OCI-LY7 (cell line): Measurements from ENCODE around the gene TAS2R13. TPM values are rescaled to one million over a fixed set of nuclear protein-coding genes. Genes with fewer than 3 reads are reported as not detected.

Source experiments
- BruUV-seq: library from RNA; stranded (reverse); fragments of 400-500 nt; replicated peaks from 2 replicates; lab custom pipeline; 2021; lab: Mats Ljungman, UMichigan
- CTCF ChIA-PET: fragments of 300-600 bp; sonication (Branson Sonifier 250); formaldehyde crosslinking; loops from one replicate; lab custom pipeline; 2022; ENCODE audit warnings: antibody characterized with exemption; ENCODE audit not compliant: unreplicated experiment; lab: Charles Lee
- POLR2A ChIA-PET: fragments of 300-600 bp; sonication (Branson Sonifier 250); formaldehyde crosslinking; loops from one replicate; lab custom pipeline; 2022; ENCODE audit warnings: antibody characterized with exemption; lab: Charles Lee
- DNase-seq: peaks from one replicate; pipeline ENCODE4 v3.0.0-alpha.2; 2015; ENCODE audit warnings: low spot score
- H2AFZ ChIP-seq: fragments of 200-600 bp; sonication (generic), shearing (Covaris generic); 2 replicates; pipeline ENCODE4 v1.6.1; 2014; ENCODE audit warnings: mild to moderate bottlenecking, antibody characterized with exemption, low read length, moderate library complexity
- H3K27ac ChIP-seq: fragments of 200-600 bp; sonication (generic); 2 replicates; pipeline ENCODE4 v1.5.1; 2014; ENCODE audit warnings: mixed run types, low read depth, mild to moderate bottlenecking, moderate library complexity, low read length, inconsistent platforms; ENCODE audit not compliant: poor library complexity, severe bottlenecking
- H3K36me3 ChIP-seq: fragments of 200-600 bp; sonication (generic); 2 replicates; pipeline ENCODE4 v1.6.1; 2014; ENCODE audit warnings: mild to moderate bottlenecking, antibody characterized with exemption, low read length, moderate library complexity, mixed read lengths; ENCODE audit not compliant: insufficient read depth
- H3K4me1 ChIP-seq: fragments of 200-600 bp; sonication (generic); 2 replicates; pipeline ENCODE4 v1.5.1; 2014; ENCODE audit warnings: mild to moderate bottlenecking, low read length; ENCODE audit not compliant: insufficient read depth, poor library complexity, severe bottlenecking
- H3K4me2 ChIP-seq: fragments of 200-600 bp; sonication (generic); 2 replicates; pipeline ENCODE4 v1.6.1; 2014; ENCODE audit warnings: mild to moderate bottlenecking, low read length
- H3K4me3 ChIP-seq: fragments of 200-600 bp; sonication (generic); 2 replicates; pipeline ENCODE4 v1.5.1; 2014; ENCODE audit warnings: mild to moderate bottlenecking, low read depth, low read length; ENCODE audit not compliant: poor library complexity, severe bottlenecking
- H3K79me2 ChIP-seq: fragments of 200-600 bp; sonication (generic); 2 replicates; pipeline ENCODE4 v1.6.1; 2016; ENCODE audit warnings: low read depth, mild to moderate bottlenecking, low read length, moderate library complexity, mixed read lengths; ENCODE audit not compliant: insufficient read depth
- H3K9me2 ChIP-seq: fragments of 200-600 bp; sonication (generic); 2 replicates; pipeline ENCODE4 v1.6.1; 2016; ENCODE audit warnings: mild to moderate bottlenecking, low read length, mixed read lengths; ENCODE audit not compliant: insufficient read depth
- H3K9me3 ChIP-seq: fragments of 200-600 bp; sonication (generic); 2 replicates; pipeline ENCODE4 v1.6.1; 2014; ENCODE audit warnings: mild to moderate bottlenecking, mixed run types, low read length, mixed read lengths
- H4K20me1 ChIP-seq: fragments of 200-600 bp; sonication (generic); 2 replicates; pipeline ENCODE4 v1.6.1; 2014; ENCODE audit warnings: mild to moderate bottlenecking, antibody characterized with exemption, low read length, moderate library complexity, mixed read lengths; ENCODE audit not compliant: insufficient read depth
- EZH2phosphoT487 ChIP-seq: fragments of 200-600 bp; sonication (generic); IDR thresholded peaks from 2 replicates; pipeline ENCODE4 v1.6.1; 2018; ENCODE audit warnings: low read depth, borderline replicate concordance, mild to moderate bottlenecking, mixed run types, antibody characterized with exemption, low read length, moderate library complexity, mixed read lengths
- intact Hi-C: fragments of 100-400 bp; cut with micrococcal nuclease; formaldehyde crosslinking; loops from one replicate; pipeline ENCODE4 v1.10.0; 2022; ENCODE audit not compliant: unreplicated experiment
- total RNA-seq, 2 experiments: library from RNA; depleted of rRNA in 1 of 2; stranded (reverse); fragments of >200 nt in 1 of 2; shearing (Covaris generic) in 1 of 2; gene quantifications; 2 replicates each; pipeline ENCODE4 v1.2.3, GENCODE V29; 2014 to 2022
- TF ChIP-seq, protein P1 (sequence below): fragments of 200-600 bp; sonication (generic); conservative IDR thresholded peaks from 2 replicates; pipeline ENCODE4 v1.5.1; 2014; ENCODE audit warnings: mild to moderate bottlenecking, antibody characterized with exemption, low read length, moderate library complexity, mixed read lengths

TAS2R13 gene
- total RNA-seq, 2 experiments from 2014 or later, result 0.92 to 1.2 TPM

DNA sequence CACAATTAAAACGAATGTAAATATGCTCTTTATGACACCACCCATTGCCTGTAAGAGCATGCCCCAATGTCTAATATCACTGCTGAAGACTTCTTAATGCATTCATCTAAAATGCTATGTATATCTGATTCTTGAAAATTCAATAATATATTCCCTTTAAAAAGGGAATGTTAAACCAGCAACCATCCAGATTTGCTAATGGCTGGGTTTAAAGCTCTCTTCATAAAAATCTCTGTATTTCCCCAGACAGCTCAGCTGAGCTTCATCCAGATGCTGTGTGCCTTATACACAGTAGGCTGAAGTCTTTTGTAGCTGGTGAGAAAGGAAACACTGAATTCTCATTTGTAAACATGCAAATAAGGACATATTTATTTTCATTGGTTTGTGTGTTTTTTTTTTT, 29.8 kb upstream of the TAS2R13 start, which contains the start of gene TAS2R14:
TSS of gene TAS2R14 (minus strand) at position 101 of the 400 bp plus-strand sequence. CDS start at position 45, 56 bp downstream.
- no peak within 1 kb of the TSS for H2AFZ ChIP-seq
- DNase-seq, result no peak
- H3K79me2 ChIP-seq, result no peaks in the 10 kb centered on the region
- no peaks in the 10 kb centered on the region for H3K9me2 ChIP-seq
- ChIA-PET CTCF (no interaction called here), POLR2A (interaction anchor here (0.6 kb wide), 1 partner anchor 62 kb away, joined by 3 read pairs; no protein-coding TSS in a partner anchor)
- intact Hi-C loops, result no loop called here
- H4K20me1 ChIP-seq, result no peaks in the 10 kb centered on the region
- H3K4me1 ChIP-seq, result no peaks in the 10 kb centered on the region
- H3K4me2 ChIP-seq, result no peak within 1 kb of the TSS
- H3K9me3 ChIP-seq, result no peaks in the 10 kb centered on the region
- TF ChIP-seq EZH2phosphoT487, result no peak
- TF ChIP-seq, protein P1, sequence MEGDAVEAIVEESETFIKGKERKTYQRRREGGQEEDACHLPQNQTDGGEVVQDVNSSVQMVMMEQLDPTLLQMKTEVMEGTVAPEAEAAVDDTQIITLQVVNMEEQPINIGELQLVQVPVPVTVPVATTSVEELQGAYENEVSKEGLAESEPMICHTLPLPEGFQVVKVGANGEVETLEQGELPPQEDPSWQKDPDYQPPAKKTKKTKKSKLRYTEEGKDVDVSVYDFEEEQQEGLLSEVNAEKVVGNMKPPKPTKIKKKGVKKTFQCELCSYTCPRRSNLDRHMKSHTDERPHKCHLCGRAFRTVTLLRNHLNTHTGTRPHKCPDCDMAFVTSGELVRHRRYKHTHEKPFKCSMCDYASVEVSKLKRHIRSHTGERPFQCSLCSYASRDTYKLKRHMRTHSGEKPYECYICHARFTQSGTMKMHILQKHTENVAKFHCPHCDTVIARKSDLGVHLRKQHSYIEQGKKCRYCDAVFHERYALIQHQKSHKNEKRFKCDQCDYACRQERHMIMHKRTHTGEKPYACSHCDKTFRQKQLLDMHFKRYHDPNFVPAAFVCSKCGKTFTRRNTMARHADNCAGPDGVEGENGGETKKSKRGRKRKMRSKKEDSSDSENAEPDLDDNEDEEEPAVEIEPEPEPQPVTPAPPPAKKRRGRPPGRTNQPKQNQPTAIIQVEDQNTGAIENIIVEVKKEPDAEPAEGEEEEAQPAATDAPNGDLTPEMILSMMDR, result no peak
- H3K4me3 ChIP-seq, result no peak within 1 kb of the TSS
- H3K36me3 ChIP-seq, result no peaks in the 10 kb centered on the region
- no TSS peak for BruUV-seq
- no peak within 1 kb of the TSS for H3K27ac ChIP-seq

DNA sequence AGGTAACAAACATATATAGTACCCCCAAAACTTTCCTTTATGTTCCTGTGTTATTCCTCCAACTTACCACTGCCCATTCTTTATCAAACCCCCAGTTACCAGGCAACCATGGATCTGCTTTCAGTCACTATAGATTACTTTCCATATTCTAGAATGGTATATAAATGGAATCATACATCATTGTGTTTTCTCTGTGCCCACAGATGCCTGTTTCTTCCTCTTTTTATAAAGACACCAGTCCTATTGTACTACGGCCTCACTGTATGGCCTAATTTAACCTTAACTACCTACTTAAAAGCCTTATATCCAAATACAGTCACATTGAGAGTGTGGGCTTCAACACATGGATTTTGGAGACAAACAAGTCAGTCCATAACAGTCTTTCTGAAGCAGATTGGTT, 27.1 kb upstream of the TAS2R13 start:
- no peak for DNase-seq
- Histone ChIP-seq H3K4me3 (no peak overlapping the region), H4K20me1 (no peaks in the 10 kb centered on the region), H3K4me2 (no peak overlapping the region), H3K27ac (no peak overlapping the region), H2AFZ (no peak overlapping the region), H3K9me3 (no peaks in the 10 kb centered on the region), H3K36me3 (no peaks in the 10 kb centered on the region), H3K9me2 (no peaks in the 10 kb centered on the region), H3K4me1 (no peaks in the 10 kb centered on the region), H3K79me2 (no peaks in the 10 kb centered on the region)
- TF ChIP-seq EZH2phosphoT487, result no peak
- TF ChIP-seq, protein P1, result no peak
- CTCF ChIA-PET, result no interaction called here
- intact Hi-C loops, result no loop called here
- BruUV-seq, result no TSS peak
- POLR2A ChIA-PET, result no interaction called here

DNA sequence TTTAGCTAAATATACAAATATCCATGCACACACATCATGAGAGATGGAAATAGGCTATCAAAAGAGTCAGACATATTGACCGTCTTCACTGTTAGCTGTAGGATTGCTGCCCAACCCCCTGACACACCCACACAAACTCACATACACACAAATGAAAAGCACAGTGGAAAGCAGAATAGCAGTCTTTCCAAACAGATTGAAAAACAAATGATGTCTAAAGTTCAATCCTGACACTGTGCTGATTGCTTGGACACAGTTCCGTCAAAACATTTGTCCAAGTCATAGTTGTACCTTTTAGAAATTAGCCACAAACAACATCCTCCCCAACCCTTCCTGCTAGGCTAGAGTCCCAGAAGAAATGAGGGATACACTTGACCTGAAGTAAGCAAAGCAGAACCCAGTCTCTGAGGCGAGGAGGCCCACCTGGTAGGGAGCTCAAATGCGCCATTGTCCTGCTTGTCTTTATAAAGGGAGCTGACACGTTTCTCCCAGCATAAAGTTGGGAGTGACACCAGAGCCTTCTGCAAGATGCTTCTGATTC, 19.5 kb upstream of the TAS2R13 start, which contains the start of gene PRH2:
TSS of gene PRH2 (plus strand) at position 491 of the 541 bp plus-strand sequence. CDS start at position 529, 38 bp downstream.
- H4K20me1 ChIP-seq, result no peaks in the 10 kb centered on the region
- no peak within 1 kb of the TSS for H3K27ac ChIP-seq
- no peaks in the 10 kb centered on the region for H3K79me2 ChIP-seq
- H3K4me2 ChIP-seq, result no peak within 1 kb of the TSS
- POLR2A ChIA-PET, result no interaction called here
- no peaks in the 10 kb centered on the region for H3K4me1 ChIP-seq
- no peaks in the 10 kb centered on the region for H3K9me2 ChIP-seq
- TF ChIP-seq EZH2phosphoT487, result no peak
- TF ChIP-seq, protein P1, result no peak
- DNase-seq, result no peak
- intact Hi-C loops, result no loop called here
- CTCF ChIA-PET, result no interaction called here
- no peaks in the 10 kb centered on the region for H3K9me3 ChIP-seq
- no TSS peak for BruUV-seq
- H3K36me3 ChIP-seq, result no peaks in the 10 kb centered on the region
- H3K4me3 ChIP-seq, result no peak within 1 kb of the TSS
- H2AFZ ChIP-seq, result no peak within 1 kb of the TSS
